Umbilical cord (tissue), 1 donor: ENCODE measurements around the gene MRPS35. TPM values are rescaled to one million over a fixed set of nuclear protein-coding genes. Genes with fewer than 3 reads are reported as not detected.

Source experiments
- total RNA-seq: library from RNA; depleted of rRNA; stranded (reverse); fragments of >200 nt; gene quantifications from one replicate; pipeline ENCODE4 v1.2.3, GENCODE V29; 2014; ENCODE audit warnings: low replicate concordance; ENCODE audit not compliant: insufficient read depth

Gene MRPS35
- total RNA-seq, 1 donor from 2014 or later = 32.3 TPM

Other genes starting within 250 kb of the MRPS35 start
- 68.9 TPM for gene PPFIBP1, start 186.6 kb upstream of the MRPS35 start, total RNA-seq
- 1.9 TPM for gene REP15, start 14.4 kb upstream of the MRPS35 start, total RNA-seq
- 77.3 TPM for gene KLHL42, start 69.4 kb downstream of the MRPS35 start, total RNA-seq
- gene MANSC4, start 69.4 kb downstream of the MRPS35 start, total RNA-seq = 3.9 TPM